Natural killer cell (primary cell): ENCODE measurements around the gene CSMD2. TPM values are rescaled to one million over a fixed set of nuclear protein-coding genes. Genes with fewer than 3 reads are reported as not detected.

Experiments
- ATAC-seq, 3 donors: fragments of 150-1000 bp in 2 of 3; fragments of 200-7000 bp in 1 of 3; cut with Tn5 transposase; 1 replicate in 1 of 3; 2 replicates in 2 of 3; pipeline ENCODE4 v1.10.0; 2021; ENCODE audit warnings: mild to moderate bottlenecking in 2 of 3, moderate library complexity in 2 of 3
- DNase-seq, 2 donors: peaks; one replicate each; pipeline versions ENCODE4 v3.0.0 to v3.0.0-alpha.2; 2013 to 2021; ENCODE audit warnings: mixed read lengths in 1 of 2
- H3K27ac ChIP-seq: one replicate; pipeline ENCODE4 v1.5.1; 2013; ENCODE audit warnings: mild to moderate bottlenecking, low read length
- H3K27me3 ChIP-seq: one replicate; pipeline ENCODE4 v1.6.1; 2013; ENCODE audit warnings: low read length; ENCODE audit not compliant: control insufficient read depth, insufficient read depth
- H3K36me3 ChIP-seq: one replicate; pipeline ENCODE4 v1.6.1; 2013; ENCODE audit warnings: low read length; ENCODE audit not compliant: control insufficient read depth, insufficient read depth
- H3K4me1 ChIP-seq: one replicate; pipeline ENCODE4 v1.6.1; 2013; ENCODE audit warnings: low read length; ENCODE audit not compliant: control insufficient read depth, insufficient read depth
- H3K4me3 ChIP-seq: one replicate; pipeline ENCODE4 v1.5.1; 2013; ENCODE audit warnings: low read length
- H3K9me3 ChIP-seq: one replicate; pipeline ENCODE4 v1.6.1; 2013; ENCODE audit warnings: low read length; ENCODE audit not compliant: control insufficient read depth, insufficient read depth
- H3K27ac Mint-ChIP-seq, 2 donors: one replicate each; pipeline ENCODE4 v1.8.0; 2022; ENCODE audit warnings: mild to moderate bottlenecking in 2 of 2, mixed read lengths in 2 of 2, moderate library complexity in 1 of 2
- H3K27me3 Mint-ChIP-seq, 2 donors: one replicate each; pipeline ENCODE4 v1.8.0; 2022; ENCODE audit warnings: low read depth in 2 of 2, mixed read lengths in 2 of 2
- H3K36me3 Mint-ChIP-seq: one replicate; pipeline ENCODE4 v1.8.0; 2022; ENCODE audit warnings: mixed read lengths
- H3K4me1 Mint-ChIP-seq, 2 donors: one replicate each; pipeline ENCODE4 v1.8.0; 2022; ENCODE audit warnings: mixed read lengths in 2 of 2
- H3K4me3 Mint-ChIP-seq: one replicate; pipeline ENCODE4 v1.8.0; 2022; ENCODE audit warnings: mild to moderate bottlenecking, moderate library complexity, mixed read lengths
- H3K9me3 Mint-ChIP-seq, 2 donors: one replicate each; pipeline ENCODE4 v1.8.0; 2022; ENCODE audit warnings: mixed read lengths in 2 of 2
- WGBS: methylation state at CpG from one replicate; pipeline ENCODE4 v1.1.7; 2013; ENCODE audit warnings: missing lambda C conversion rate; ENCODE audit not compliant: insufficient coverage; 5-methylcytosine and 5-hydroxymethylcytosine counted together
- intact Hi-C: fragments of 100-400 bp; cut with micrococcal nuclease; formaldehyde crosslinking; loops from one replicate; pipeline ENCODE4 v1.14.2; 2022
- total RNA-seq, 4 donors: library from RNA; stranded (reverse); fragments of 120-200 nt in 1 of 4; gene quantifications; one replicate each; pipeline versions ENCODE4 v1.2.3 to v1.2.4, GENCODE V29; 2013 to 2022
- TF ChIP-seq, protein P1 (sequence below): fragments of 200-600 bp; IDR thresholded peaks from one replicate; pipeline ENCODE4 v1.8.0; 2022; ENCODE audit warnings: antibody characterized with exemption

The CSMD2 gene
- total RNA-seq, 3 donors from 2014 or later (not counting 1 experiment from before 2014, with no cell fraction given) = not detected

DNA sequence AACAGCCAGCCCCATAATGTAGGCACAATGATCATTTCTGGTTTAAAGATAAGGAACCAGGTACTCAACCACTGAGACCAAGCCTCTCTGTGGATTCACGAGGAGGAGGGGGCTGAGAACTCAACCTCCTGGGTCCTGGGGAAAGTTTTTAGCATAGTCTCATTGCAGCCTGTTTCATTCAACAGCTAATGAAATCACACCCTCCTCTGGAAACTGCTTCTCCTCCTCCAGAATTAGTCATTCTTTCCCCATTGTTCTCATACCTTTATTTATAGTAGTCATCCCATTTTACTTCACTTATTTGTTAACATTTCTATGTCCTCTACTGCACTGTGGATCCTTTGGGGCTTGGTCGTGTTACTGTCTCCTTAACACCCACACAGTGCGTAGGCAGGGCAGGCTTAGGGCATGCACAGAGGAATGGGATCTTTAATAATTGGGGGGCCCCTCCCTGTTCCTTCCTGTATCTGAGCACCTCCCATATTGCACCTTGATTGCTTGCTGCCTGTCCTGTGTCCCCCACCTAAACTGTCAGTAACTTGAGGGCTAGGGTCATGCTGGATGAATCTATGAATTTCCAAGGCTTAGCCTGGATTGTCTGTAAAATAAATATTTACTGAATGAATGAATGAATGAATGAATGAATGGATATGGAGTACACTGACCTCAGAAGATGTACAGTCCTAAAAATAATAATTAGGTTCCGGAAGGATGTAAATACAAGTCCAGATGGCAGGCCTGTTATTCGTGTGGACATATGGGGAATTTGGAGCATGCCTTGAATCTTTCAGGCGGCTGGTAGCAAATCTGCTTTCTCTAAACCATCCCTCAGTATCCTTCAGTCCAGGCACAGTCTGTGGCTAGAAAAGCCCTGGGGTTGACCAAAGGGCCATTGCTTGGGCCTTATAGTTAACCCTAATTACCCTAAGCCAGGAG, 455.0 kb downstream of the CSMD2 start:
- no peak for ATAC-seq
- Mint-ChIP-seq H3K36me3 (no peaks in the 10 kb centered on the region), H3K4me3 (no peak overlapping the region), H3K27me3 (peaks cover 17 to 24% of the 10 kb centered on the region in 2 donors), H3K9me3 (no peaks in the 10 kb centered on the region), H3K4me1 (no peaks in the 10 kb centered on the region), H3K27ac (no peak overlapping the region)
- no peak for DNase-seq
- no peaks in the 10 kb centered on the region for H3K36me3 ChIP-seq
- no peak overlapping the region for H3K27ac ChIP-seq
- H3K4me1 ChIP-seq = no peaks in the 10 kb centered on the region
- 87% methylated on average over 6 of the region's 6 CpGs for WGBS
- intact Hi-C loops = no loop called here
- no peak overlapping the region for H3K4me3 ChIP-seq
- no peaks in the 10 kb centered on the region for H3K9me3 ChIP-seq
- no peaks in the 10 kb centered on the region for H3K27me3 ChIP-seq
- TF ChIP-seq, protein P1, sequence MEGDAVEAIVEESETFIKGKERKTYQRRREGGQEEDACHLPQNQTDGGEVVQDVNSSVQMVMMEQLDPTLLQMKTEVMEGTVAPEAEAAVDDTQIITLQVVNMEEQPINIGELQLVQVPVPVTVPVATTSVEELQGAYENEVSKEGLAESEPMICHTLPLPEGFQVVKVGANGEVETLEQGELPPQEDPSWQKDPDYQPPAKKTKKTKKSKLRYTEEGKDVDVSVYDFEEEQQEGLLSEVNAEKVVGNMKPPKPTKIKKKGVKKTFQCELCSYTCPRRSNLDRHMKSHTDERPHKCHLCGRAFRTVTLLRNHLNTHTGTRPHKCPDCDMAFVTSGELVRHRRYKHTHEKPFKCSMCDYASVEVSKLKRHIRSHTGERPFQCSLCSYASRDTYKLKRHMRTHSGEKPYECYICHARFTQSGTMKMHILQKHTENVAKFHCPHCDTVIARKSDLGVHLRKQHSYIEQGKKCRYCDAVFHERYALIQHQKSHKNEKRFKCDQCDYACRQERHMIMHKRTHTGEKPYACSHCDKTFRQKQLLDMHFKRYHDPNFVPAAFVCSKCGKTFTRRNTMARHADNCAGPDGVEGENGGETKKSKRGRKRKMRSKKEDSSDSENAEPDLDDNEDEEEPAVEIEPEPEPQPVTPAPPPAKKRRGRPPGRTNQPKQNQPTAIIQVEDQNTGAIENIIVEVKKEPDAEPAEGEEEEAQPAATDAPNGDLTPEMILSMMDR = no peak

DNA sequence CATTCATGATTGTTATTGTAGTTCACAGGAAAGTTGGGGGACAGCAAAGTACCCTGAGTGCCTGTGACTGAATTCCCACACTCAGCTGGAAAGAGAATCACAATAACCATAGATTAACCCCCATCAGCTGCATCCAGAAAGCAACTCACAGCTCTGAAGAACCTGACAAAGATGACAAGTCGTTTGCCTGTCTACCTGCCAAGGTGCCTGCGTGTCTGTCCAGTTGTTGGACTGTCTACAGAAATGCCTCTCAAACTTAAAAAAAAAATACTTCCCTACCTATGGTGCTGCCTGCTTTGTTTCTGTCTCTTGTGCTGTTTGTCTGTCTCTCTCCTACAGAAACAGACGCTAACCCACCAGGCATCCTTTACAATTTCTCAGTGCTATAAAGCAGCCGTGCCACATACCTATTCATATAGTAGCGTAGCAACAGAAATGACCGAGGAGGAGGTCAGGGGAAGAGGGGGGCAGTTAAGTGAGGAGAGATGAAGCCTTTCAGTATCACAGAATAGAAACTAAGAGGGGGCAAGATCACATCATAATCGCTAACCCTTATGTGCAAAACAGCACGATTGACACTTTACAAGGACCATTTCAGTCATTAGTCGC, 455.8 kb downstream of the CSMD2 start:
- DNase-seq (no peak), ATAC-seq (no peak)
- Mint-ChIP-seq H3K4me1 (no peaks in the 10 kb centered on the region), H3K36me3 (no peaks in the 10 kb centered on the region), H3K27me3 (peaks cover 12 to 19% of the 10 kb centered on the region in 2 donors), H3K27ac (no peak overlapping the region), H3K9me3 (no peaks in the 10 kb centered on the region), H3K4me3 (no peak overlapping the region)
- H3K27ac ChIP-seq = no peak overlapping the region
- 86% methylated on average over 8 of the region's 9 CpGs for WGBS
- H3K9me3 ChIP-seq = no peaks in the 10 kb centered on the region
- no peaks in the 10 kb centered on the region for H3K27me3 ChIP-seq
- H3K4me1 ChIP-seq = no peaks in the 10 kb centered on the region
- intact Hi-C loops = no loop called here
- TF ChIP-seq, protein P1 = no peak
- H3K36me3 ChIP-seq = no peaks in the 10 kb centered on the region
- no peak overlapping the region for H3K4me3 ChIP-seq

DNA sequence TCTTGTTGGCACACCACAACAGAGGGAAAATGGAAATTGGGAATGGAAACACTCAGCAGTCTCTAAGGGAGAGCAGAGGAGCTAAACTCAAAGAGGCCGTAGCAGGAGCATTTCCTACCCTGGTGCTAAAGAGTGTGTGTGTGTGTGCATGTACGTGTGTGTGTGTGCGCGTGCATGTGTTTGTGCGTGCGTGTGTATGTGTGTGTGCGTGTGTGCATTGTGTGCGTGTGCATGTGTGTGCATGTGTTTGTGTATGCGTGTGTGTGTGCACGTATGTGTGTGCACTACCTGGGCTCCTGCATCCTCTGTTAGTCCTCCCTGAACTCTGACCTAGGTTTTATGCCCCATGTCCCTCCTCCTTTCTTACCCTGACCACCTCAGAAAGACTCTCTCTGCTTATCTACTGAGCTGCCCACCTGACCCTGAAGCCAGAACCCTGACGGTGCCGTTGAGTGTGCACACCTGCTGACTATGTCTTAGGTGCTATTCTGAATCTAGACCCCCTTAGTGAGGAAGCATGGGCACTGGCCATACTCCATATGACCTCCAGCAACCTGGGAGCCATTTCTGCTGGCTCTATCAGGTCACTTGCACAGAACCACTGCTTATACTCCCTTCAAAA, 458.3 kb downstream of the CSMD2 start:
- DNase-seq (no peak), ATAC-seq (no peak)
- H3K27ac ChIP-seq = no peak overlapping the region
- H3K4me1 ChIP-seq = no peaks in the 10 kb centered on the region
- WGBS = 85% methylated on average over 12 of the region's 12 CpGs
- H3K27me3 Mint-ChIP-seq = peaks cover 14 to 29% of the 10 kb centered on the region in 2 donors
- no peaks in the 10 kb centered on the region for H3K36me3 Mint-ChIP-seq
- H3K9me3 Mint-ChIP-seq = no peaks in the 10 kb centered on the region
- H3K4me3 Mint-ChIP-seq = no peak overlapping the region
- H3K4me1 Mint-ChIP-seq = no peaks in the 10 kb centered on the region
- H3K4me3 ChIP-seq = no peak overlapping the region
- intact Hi-C loops = no loop called here
- H3K27ac Mint-ChIP-seq = no peak overlapping the region
- H3K9me3 ChIP-seq = no peaks in the 10 kb centered on the region
- peaks cover 2% of the 10 kb centered on the region for H3K27me3 ChIP-seq
- no peaks in the 10 kb centered on the region for H3K36me3 ChIP-seq
- TF ChIP-seq, protein P1 = no peak
